Measurements from ENCODE around the gene ZFP36. TPM values are rescaled to one million over a fixed set of nuclear protein-coding genes. Genes with fewer than 3 reads are reported as not detected.

ZFP36 gene
- total RNA-seq, 1 donor from 2014 or later: 631 TPM

DNA sequence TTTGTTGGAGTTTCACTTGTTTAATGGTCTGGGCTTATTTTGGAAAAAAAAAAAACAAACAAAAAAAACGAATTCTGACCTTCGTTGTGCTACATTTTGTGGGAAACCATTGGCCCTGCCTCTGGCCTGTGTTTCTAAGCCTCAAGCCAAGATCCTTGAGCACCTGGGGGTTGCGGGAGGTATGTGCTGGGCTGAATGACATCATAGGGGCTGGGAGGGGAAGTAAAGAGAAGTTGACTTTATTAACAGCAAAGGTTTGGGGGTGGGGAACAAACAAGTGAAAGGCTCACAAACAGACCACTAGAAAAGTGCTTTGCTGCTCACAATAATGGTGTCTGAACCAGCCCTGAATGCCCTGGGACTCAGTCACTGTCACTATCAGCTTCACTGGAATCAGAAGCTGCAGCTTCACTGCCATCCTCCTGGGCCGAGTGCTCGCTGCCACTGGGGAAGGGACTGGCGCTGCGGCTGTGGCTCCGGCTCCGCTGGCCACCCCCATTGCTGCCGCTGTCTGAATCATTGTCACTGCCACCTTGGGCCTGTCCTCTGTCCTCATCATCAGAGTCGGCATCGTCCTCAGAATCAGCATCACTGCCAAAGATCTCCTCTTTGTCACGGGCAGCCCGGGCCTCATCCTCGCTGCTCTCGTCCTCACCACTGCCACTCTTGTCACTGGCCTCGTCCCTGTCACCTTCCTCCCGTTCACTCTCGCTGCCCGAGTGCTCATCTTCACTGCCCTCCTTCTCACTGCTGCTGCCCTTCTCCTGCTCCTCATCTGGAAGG is 20.8 kb upstream of the ZFP36 start:
- Histone ChIP-seq H3K36me3 (peaks cover 0 to 69% of the 10 kb centered on the region in 2 donors), H3K4me1 (peaks cover 14% of the 10 kb centered on the region), H3K27ac (no peak overlapping the region), H3K9me3 (no peaks in the 10 kb centered on the region), H3K4me3 (no peak overlapping the region), H3K27me3 (no peaks in the 10 kb centered on the region)
- intact Hi-C loops (cut with DNase I): no loop called here
- no peak for DNase-seq (ENCODE audit: extremely low spot score in 2 of 2)
- TF ChIP-seq POLR2AphosphoS5 (IDR thresholded peaks at IDR 0.05; ENCODE audit: insufficient read depth in 1 of 2, low read depth in 1 of 2): no peak
- TF ChIP-seq POLR2A (IDR thresholded peaks at IDR 0.05): no peak
- TF ChIP-seq, protein P1, sequence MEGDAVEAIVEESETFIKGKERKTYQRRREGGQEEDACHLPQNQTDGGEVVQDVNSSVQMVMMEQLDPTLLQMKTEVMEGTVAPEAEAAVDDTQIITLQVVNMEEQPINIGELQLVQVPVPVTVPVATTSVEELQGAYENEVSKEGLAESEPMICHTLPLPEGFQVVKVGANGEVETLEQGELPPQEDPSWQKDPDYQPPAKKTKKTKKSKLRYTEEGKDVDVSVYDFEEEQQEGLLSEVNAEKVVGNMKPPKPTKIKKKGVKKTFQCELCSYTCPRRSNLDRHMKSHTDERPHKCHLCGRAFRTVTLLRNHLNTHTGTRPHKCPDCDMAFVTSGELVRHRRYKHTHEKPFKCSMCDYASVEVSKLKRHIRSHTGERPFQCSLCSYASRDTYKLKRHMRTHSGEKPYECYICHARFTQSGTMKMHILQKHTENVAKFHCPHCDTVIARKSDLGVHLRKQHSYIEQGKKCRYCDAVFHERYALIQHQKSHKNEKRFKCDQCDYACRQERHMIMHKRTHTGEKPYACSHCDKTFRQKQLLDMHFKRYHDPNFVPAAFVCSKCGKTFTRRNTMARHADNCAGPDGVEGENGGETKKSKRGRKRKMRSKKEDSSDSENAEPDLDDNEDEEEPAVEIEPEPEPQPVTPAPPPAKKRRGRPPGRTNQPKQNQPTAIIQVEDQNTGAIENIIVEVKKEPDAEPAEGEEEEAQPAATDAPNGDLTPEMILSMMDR (IDR thresholded peaks at IDR 0.05): no peak

DNA sequence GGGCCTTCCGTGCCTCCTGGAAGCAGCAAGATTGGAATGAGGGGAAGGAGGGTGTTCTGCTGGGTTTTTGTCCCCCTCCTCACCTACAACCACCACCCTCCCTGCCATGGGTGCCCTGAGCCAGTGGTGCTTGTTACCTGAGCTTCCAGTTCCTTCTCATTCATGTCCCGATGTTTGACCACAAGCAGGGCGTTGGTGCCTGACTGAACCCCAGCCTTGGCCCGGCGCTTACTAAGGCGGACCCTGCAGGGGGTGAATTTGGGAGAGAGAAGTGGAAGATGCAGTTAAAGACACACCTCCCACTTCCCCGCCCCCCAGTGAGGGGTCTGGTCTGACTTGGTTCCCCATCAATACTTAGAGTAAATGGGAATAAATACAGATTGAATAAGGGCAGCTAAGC is 20.1 kb upstream of the ZFP36 start:
- Histone ChIP-seq H3K4me1 (peaks cover 14% of the 10 kb centered on the region), H3K9me3 (no peaks in the 10 kb centered on the region), H3K4me3 (no peak overlapping the region), H3K27ac (no peak overlapping the region), H3K27me3 (no peaks in the 10 kb centered on the region), H3K36me3 (peaks cover 0 to 61% of the 10 kb centered on the region in 2 donors)
- no peak for TF ChIP-seq POLR2A (IDR thresholded peaks at IDR 0.05)
- no peak for TF ChIP-seq POLR2AphosphoS5 (IDR thresholded peaks at IDR 0.05; ENCODE audit: insufficient read depth in 1 of 2, low read depth in 1 of 2)
- TF ChIP-seq, protein P1 (IDR thresholded peaks at IDR 0.05): no peak
- intact Hi-C loops (cut with DNase I): no loop called here
- DNase-seq (ENCODE audit: extremely low spot score in 2 of 2): no peak

DNA sequence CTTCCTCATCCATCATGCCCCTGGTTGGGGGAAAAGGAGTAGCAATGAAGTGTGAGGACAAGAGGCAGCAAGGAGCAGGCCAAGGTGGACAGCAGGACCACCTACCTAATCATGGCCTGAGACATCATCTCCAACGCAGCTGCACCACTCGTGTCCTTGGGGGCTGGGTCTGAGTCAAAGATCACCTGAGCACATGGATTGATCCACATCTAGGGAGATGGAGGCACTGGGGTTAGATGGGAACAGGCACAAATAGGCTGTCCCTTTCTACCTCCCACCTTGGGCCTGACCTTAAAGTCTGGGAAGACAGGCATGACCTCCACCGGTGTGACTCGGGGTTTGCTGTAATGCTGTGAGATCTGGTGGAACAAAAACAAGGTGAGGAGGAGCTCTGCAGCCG is 18.0 kb upstream of the ZFP36 start:
- H3K27me3 ChIP-seq: no peaks in the 10 kb centered on the region
- no peak overlapping the region for H3K4me3 ChIP-seq
- TF ChIP-seq, protein P1 (IDR thresholded peaks at IDR 0.05): no peak
- no peak for TF ChIP-seq POLR2AphosphoS5 (IDR thresholded peaks at IDR 0.05; ENCODE audit: insufficient read depth in 1 of 2, low read depth in 1 of 2)
- TF ChIP-seq POLR2A (IDR thresholded peaks at IDR 0.05): no peak
- intact Hi-C loops (cut with DNase I): no loop called here
- DNase-seq (ENCODE audit: extremely low spot score in 2 of 2): no peak
- peak overlapping the region; percentile 13 for H3K27ac ChIP-seq
- H3K4me1 ChIP-seq: peaks cover 29% of the 10 kb centered on the region
- H3K9me3 ChIP-seq: no peaks in the 10 kb centered on the region
- peaks cover 0 to 49% of the 10 kb centered on the region in 2 donors for H3K36me3 ChIP-seq

DNA sequence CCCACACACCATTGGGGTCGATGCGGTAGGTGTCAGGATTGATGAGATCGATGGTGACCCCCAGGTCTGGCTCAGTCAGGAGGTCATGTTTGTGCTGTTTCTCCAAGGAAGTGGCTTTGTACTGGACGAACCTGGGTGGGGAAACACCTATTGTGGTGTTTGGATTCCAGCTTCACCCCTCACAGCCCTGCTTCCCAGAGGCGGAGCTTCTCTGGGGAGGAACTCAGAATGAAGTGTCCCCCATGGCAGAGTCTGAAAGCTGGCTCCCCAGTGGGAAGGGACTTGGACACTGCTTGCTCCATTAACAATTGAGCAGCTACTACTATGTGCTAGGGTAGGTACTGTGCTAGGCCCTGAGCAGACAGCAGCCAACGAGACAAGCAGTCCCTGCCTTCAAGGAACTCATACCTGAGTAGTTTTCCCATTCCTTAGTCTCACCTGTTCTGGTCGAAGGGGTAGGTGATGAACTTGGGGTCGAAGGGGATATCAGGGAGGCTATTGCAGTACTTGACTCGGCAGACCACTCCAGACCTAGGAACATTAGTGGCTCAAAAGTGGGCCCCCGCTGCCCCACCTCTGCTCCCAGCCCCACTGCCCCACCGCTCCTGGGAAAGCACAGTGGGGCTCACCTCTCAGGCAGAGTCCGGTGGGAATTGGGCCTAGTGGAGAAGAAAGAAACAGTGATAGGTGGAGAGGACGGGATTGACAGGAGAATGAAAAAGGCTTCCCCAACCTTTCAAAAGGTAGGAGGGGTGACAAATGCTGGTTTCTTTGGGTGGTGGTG is 16.8 kb upstream of the ZFP36 start:
- H3K4me3 ChIP-seq: peak overlapping the region; percentile 93 to 99
- intact Hi-C loops (cut with DNase I): loop anchor here (10.0 kb wide), 1 partner anchor 145 kb away; the partner anchor contains the start of gene EID2B
- peaks cover 33% of the 10 kb centered on the region for H3K4me1 ChIP-seq
- H3K27ac ChIP-seq: peak overlapping the region; percentile 99
- peaks cover 0 to 52% of the 10 kb centered on the region in 2 donors for H3K36me3 ChIP-seq
- TF ChIP-seq POLR2AphosphoS5 (IDR thresholded peaks at IDR 0.05; ENCODE audit: insufficient read depth in 1 of 2, low read depth in 1 of 2) (no peak), POLR2A (IDR thresholded peaks at IDR 0.05) (no peak)
- TF ChIP-seq, protein P1 (IDR thresholded peaks at IDR 0.05): no peak
- no peaks in the 10 kb centered on the region for H3K9me3 ChIP-seq
- no peaks in the 10 kb centered on the region for H3K27me3 ChIP-seq
- no peak for DNase-seq (ENCODE audit: extremely low spot score in 2 of 2)

All from vagina (tissue), 2 donors.